Stimulated activated CD8-positive, alpha-beta memory T cell treated with anti-CD3 and anti-CD28 coated beads, Interleukin-4, amount 100 ng/mL, for 48 hours (primary cell): ENCODE data around the gene RABGGTB.
"Not testable (repeated sequence)": the region's sequence is repeated elsewhere in the genome, so short reads cannot be mapped to it uniquely, and the experiment has no call there.

Experiments used
- DNase-seq: peaks from one replicate; pipeline ENCODE4 v3.0.0-alpha.2; 2020

Gene RABGGTB

GRCh38 chr1:75785983-75786853 lies at the start of gene RABGGTB:
Gene RABGGTB, plus strand, starts transcription at chr1:75786256. Its CDS starts 16 bp downstream, at chr1:75786272.
- DNase-seq = peak; percentile 95

DNA sequence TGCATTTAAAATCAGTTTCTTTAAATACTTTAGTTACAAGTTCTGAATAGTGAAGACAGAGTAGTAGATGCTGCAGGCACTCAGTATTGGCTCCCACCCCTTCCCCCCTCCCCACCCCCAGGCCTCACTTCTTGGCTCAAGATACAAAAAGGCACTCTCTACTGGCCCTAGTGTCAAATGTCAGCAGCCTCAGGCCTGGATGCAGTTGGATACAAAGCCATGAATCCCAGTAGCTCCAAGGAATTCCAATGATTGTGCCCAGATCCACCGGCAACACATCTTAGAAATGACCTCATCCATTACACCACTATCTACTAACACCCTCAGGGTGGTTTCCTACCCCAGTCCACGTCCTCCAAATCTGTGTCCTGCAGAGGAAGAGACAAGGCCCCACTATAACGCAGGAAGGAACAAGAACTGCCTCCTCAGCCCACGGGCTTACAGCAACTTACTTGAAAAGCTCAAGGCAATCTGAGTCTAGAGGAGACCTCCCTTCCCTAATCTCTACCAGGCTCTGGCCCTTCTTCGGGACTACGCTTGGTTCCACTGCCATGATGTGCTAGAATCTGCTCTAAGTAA lies 43.9 kb upstream of the RABGGTB start:
- DNase-seq = no peak

GRCh38 chr1:75745276-75745675 lies 40.8 kb upstream of the RABGGTB start:
- no peak for DNase-seq

- not testable (repeated sequence) for DNase-seq
Observed at GRCh38 chr1:75757210-75757609, 28.8 kb upstream of the RABGGTB start.

GRCh38 chr1:75758543-75758942 lies 27.5 kb upstream of the RABGGTB start:
- DNase-seq = not testable (repeated sequence)

DNA sequence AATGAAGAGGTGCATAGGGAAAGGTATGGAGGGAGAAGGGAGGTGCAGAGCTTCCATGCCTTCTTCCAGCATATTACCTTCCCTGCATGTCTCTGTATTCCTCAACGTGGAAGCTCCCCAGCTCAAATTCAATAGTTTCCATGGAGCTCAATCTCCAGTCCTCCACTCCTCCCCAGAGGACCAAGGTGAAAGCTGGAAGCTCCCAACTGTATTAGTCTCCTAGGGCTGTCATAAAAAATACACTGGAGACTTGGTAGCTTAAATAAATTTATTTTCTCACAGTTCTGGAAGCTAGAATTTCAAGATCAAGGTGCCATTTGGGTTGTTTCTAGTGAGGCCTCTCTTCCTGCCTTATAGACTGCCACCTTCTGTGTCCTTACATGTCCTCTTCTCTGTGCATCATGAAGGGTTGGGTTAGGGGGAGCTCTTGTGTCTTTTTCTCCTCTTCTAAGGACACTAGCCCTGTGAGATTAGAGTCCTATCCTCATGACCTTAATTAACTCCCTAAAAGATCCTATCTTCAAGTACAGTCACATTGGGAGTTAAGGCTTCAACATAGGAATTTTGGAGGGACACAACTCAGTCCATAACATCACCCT lies 21.9 kb upstream of the RABGGTB start:
- no peak for DNase-seq

- DNase-seq = no peak
Observed at GRCh38 chr1:75765697-75766355, 20.2 kb upstream of the RABGGTB start.

DNA sequence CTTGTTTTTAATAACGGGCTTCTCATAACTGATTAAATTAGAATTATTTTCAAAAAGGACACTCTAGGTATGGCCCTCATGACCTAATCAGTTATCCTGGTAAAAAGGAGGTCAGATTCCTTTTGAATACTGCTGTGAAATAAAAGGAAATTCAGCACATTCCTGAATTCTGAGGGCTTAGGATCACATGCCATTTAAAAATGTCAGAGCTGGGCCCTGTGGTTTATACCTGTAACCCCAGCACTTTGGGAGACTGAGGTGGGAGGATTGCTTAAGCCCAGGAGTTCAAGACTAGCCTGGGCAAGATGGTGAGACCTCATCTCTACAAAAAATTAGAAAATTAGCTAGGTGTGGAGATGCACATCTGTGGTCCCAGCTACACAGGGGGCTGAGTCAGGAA lies 18.0 kb upstream of the RABGGTB start:
- DNase-seq = no peak

- no peak for DNase-seq
Observed at GRCh38 chr1:75770761-75771160, 15.3 kb upstream of the RABGGTB start.

DNA sequence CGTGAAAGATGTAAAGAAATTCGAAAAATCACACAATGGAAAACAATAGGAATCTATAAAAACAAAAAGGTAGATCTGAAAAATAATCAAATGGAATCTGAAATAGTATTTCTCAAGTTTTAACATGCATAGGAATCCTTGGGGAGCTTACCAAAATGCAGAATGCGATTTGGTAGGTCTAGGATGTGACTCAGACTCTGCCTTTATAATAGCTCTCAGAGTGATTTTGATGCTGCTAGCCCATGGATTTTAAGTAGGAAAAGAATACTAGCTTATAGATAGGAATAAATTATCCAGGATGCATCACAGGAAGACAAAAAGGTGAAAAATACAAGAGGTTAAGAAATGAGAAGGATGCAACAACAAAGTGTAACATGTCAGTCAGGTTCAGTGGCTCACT lies 14.1 kb upstream of the RABGGTB start:
- DNase-seq = no peak

DNA sequence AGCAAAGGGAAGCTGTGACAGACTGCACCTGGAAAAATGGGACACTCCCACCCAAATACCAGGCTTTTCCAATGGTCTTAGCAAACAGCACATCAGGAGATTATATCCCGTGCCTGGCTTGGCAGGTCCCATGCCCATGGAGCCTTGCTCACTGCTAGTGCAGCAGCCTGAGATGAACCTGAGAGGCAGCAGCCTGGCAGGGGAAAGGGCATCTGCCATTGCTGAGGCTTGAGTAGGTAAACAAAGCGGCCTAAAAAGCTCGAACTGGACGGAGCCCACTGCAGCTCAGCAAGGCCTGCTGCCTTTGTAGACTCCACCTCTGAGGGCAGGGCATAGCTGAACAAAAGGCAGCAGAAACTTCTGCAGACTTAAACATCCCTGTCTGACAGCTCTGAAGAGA lies 8.2 kb upstream of the RABGGTB start:
- DNase-seq = not testable (repeated sequence)

GRCh38 chr1:75778694-75779093 lies 7.4 kb upstream of the RABGGTB start:
- not testable (repeated sequence) for DNase-seq

- DNase-seq = not testable (repeated sequence)
Observed at GRCh38 chr1:75780183-75780582, 5.9 kb upstream of the RABGGTB start.

- not testable (repeated sequence) for DNase-seq
Observed at GRCh38 chr1:75783920-75784319, 2.1 kb upstream of the RABGGTB start.

- DNase-seq = no peak
Observed at GRCh38 chr1:75785320-75785982, 605 bp upstream of the RABGGTB start.

- no peak for DNase-seq
Observed at GRCh38 chr1:75786901-75787493, 941 bp downstream of the RABGGTB start.

DNA sequence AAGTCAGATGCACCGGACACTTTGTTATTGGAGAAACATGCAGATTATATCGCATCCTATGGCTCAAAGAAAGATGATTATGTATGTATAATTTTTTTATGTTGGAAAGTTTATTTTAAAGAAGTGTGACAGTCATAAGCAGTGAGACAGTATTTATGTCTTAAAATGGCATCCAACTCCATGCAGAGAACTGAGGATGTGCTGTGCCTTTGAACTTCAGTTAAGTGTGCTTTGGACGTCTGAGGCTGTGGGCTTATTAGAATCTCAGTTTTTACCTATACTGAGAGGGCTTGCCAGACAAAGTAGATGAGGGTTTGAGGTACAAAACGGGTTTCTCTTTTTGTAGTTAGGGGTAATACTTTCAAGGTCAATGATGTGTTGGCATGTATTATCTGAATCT lies 1.5 kb downstream of the RABGGTB start:
- no peak for DNase-seq

- no peak for DNase-seq
Observed at GRCh38 chr1:75789988-75790387, 3.9 kb downstream of the RABGGTB start.

DNA sequence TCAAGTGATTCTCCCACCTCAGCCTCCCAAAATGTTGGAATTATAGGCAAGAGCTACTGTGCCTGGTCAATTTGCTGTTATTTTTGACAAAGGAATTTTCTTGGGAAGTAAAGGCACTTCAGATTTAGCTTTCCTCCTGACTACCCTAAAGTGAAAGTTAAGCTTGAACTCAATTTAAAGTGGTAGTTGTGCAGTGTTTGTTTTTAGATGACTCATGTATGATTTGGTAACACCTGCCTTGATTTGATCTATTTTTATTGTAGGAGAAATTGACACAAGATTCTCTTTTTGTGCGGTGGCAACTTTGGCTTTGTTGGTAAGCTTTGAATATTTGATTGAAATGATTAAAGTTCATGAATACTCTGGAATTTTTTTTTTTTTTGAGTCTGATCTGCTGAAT lies 5.0 kb downstream of the RABGGTB start:
- no peak for DNase-seq

DNA sequence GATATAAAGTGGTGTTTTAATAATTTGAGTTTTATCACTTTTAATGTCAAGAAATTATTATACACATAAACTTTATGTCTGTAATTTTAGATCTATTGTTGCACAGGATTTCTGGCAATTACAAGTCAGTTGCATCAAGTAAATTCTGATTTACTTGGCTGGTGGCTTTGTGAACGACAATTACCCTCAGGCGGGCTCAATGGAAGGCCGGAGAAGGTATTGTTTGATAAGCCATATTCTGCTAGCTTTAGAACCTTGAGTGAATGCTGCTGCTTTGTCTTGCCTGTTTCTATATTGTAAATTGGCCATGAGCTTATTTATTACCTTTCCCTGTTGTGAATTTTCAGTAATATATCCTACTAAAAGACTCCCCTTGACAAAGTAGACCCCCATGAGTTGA lies 6.0 kb downstream of the RABGGTB start:
- DNase-seq = no peak

DNA sequence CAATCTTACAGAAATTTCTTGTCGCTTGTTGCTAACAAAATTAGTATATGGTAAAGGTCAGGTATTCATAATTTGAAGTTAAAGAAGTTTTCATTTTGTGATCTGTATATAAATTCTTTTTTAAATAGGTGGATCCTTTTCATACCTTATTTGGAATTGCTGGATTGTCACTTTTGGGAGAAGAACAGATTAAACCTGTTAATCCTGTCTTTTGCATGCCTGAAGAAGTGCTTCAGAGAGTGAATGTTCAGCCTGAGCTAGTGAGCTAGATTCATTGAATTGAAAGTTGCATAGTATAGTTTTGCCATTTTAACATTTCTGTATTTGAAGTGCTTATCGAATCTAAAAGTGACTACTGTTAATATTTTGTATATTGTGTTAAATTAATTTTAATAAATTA lies 8.3 kb downstream of the RABGGTB start:
- DNase-seq = no peak

DNA sequence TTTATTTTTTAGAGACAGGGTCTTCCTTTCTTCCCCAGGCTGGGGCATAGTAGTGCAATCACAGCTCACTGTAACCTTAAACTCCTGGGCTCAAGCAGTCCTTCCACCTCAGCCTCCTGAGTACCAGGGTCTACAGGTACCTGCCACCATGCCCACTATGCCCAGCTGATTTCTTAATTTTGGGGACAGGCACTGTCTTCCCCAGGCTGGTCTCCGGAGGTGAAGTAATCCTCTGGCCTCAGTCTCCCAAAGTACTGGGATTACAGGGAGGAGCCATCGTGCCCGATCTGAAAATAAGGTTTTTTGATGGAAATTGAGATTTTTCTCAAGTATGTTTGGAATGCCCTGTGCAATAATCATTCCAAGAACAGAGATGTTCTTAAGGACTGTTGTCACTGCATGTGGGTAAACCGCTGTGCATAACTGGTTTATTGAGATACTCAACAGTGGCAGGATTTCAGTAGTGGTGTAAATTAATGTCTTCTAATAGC lies 9.7 kb downstream of the RABGGTB start:
- DNase-seq = peak; percentile 32
